H1 (cell line): ENCODE results near the gene SLC8A1. TPM values are rescaled to one million over a fixed set of nuclear protein-coding genes. Genes with fewer than 3 reads are reported as not detected.

Experiments used
- CTCF ChIA-PET: fragments of 300-600 bp; sonication (Branson Sonifier 250); formaldehyde crosslinking; loops from one replicate; lab custom pipeline; 2021; ENCODE audit not compliant: partially characterized antibody; lab: Charles Lee
- POLR2A ChIA-PET: fragments of 300-600 bp; sonication (Branson Sonifier 250); formaldehyde crosslinking; loops from one replicate; lab custom pipeline; 2021; ENCODE audit warnings: inconsistent platforms; ENCODE audit not compliant: partially characterized antibody; lab: Charles Lee
- DNase-seq, 2 experiments: peaks; one replicate each; pipeline versions ENCODE4 v3.0.0 to v3.0.0-alpha.2; 2010 to 2022; ENCODE audit warnings: low spot score in 2 of 2, low read depth in 1 of 2, mixed read lengths in 1 of 2
- FAIRE-seq: peaks from 2 replicates; lab custom pipeline; 2011; peaks lifted over from hg19 to GRCh38; lab: Jason Lieb, UNC
- H2AFZ ChIP-seq: 2 replicates; pipeline ENCODE4 v1.8.1; 2012; ENCODE audit warnings: low read length, inconsistent platforms
- H2AK5ac ChIP-seq: 2 replicates; pipeline ENCODE4 v1.6.1; 2013; ENCODE audit warnings: low read depth, low read length
- H2BK120ac ChIP-seq: replicated peaks from 2 replicates; pipeline ENCODE3; 2013; ENCODE audit warnings: low read depth, low read length, inconsistent platforms
- H2BK12ac ChIP-seq: 2 replicates; pipeline ENCODE4 v1.6.1; 2013; ENCODE audit warnings: low read depth, low read length
- H2BK15ac ChIP-seq: 2 replicates; pipeline ENCODE4 v1.6.1; 2013; ENCODE audit warnings: low read length
- H2BK20ac ChIP-seq: 2 replicates; pipeline ENCODE4 v1.6.1; 2013; ENCODE audit warnings: low read length
- H2BK5ac ChIP-seq: 2 replicates; pipeline ENCODE4 v1.6.1; 2013; ENCODE audit warnings: low read depth, low read length
- H3K14ac ChIP-seq: 2 replicates; pipeline ENCODE4 v1.6.1; 2013; ENCODE audit warnings: inconsistent platforms; ENCODE audit not compliant: insufficient read length
- H3K18ac ChIP-seq: 2 replicates; pipeline ENCODE4 v1.6.1; 2013; ENCODE audit warnings: low read length; ENCODE audit errors: extremely low read depth
- H3K23ac ChIP-seq: 2 replicates; pipeline ENCODE4 v1.6.1; 2013; ENCODE audit warnings: inconsistent platforms; ENCODE audit not compliant: insufficient read length
- H3K23me2 ChIP-seq: 2 replicates; pipeline ENCODE4 v1.6.1; 2013; ENCODE audit warnings: low read depth, low read length
- H3K27ac ChIP-seq: 2 replicates; pipeline ENCODE4 v1.6.1; 2011; ENCODE audit warnings: low read depth, low read length, inconsistent platforms
- H3K27me3 ChIP-seq, 4 experiments: replicated peaks in 1 of 4; 1 replicate in 1 of 4; 2 replicates in 3 of 4; pipeline versions ENCODE4 v1.6.1 to v1.8.1; 2011 to 2013; ENCODE audit warnings: low read length in 3 of 4, mild to moderate bottlenecking in 3 of 4, inconsistent platforms in 2 of 4, mixed read lengths in 2 of 4, moderate library complexity in 1 of 4; ENCODE audit not compliant: control insufficient read depth in 3 of 4, insufficient read depth in 3 of 4; ENCODE audit errors: extremely low read depth in 1 of 4
- H3K36me3 ChIP-seq, 4 experiments: 2 replicates each; pipeline versions ENCODE4 v1.6.1 to v1.8.1; 2011 to 2013; ENCODE audit warnings: mild to moderate bottlenecking in 4 of 4, low read length in 3 of 4, moderate library complexity in 2 of 4, control low read depth in 1 of 4, inconsistent platforms in 1 of 4; ENCODE audit not compliant: insufficient read depth in 4 of 4, control insufficient read depth in 2 of 4
- H3K4ac ChIP-seq: replicated peaks from 2 replicates; pipeline ENCODE3; 2013; ENCODE audit warnings: low read length, low read depth, mixed read lengths, inconsistent platforms; ENCODE audit not compliant: insufficient read length
- H3K4me1 ChIP-seq, 4 experiments: replicated peaks in 1 of 4; 1 replicate in 1 of 4; 2 replicates in 3 of 4; pipeline versions ENCODE4 v1.6.1 to v1.8.1; 2011 to 2013; ENCODE audit warnings: low read length in 3 of 4, inconsistent platforms in 2 of 4, mixed read lengths in 1 of 4; ENCODE audit not compliant: insufficient read depth in 4 of 4, control insufficient read depth in 3 of 4
- H3K4me2 ChIP-seq, 2 experiments: 2 replicates each; pipeline versions ENCODE4 v1.6.1 to v1.8.1; 2011 to 2013; ENCODE audit warnings: low read depth in 2 of 2, low read length in 2 of 2, control low read depth in 1 of 2, inconsistent platforms in 1 of 2, mild to moderate bottlenecking in 1 of 2; ENCODE audit not compliant: insufficient read depth in 1 of 2
- H3K4me3 ChIP-seq, 4 experiments: fragments of 200-600, 300-600 bp in 1 of 4; sonication (generic), shearing (Covaris generic), sonication (Bioruptor Twin) in 1 of 4; 2 replicates each; pipeline versions ENCODE4 v1.5.1 to v1.8.1; 2011 to 2016; ENCODE audit warnings: low read length in 4 of 4, low read depth in 3 of 4, control low read depth in 2 of 4, inconsistent platforms in 2 of 4, mild to moderate bottlenecking in 2 of 4, mixed read lengths in 1 of 4, moderate library complexity in 1 of 4; ENCODE audit not compliant: insufficient read depth in 2 of 4; ENCODE audit errors: extremely low read depth in 1 of 4
- H3K56ac ChIP-seq: replicated peaks from 2 replicates; pipeline ENCODE3; 2013; ENCODE audit warnings: low read depth, mild to moderate bottlenecking, mixed read lengths, low read length, inconsistent platforms; ENCODE audit not compliant: insufficient read length
- H3K79me1 ChIP-seq: 2 replicates; pipeline ENCODE4 v1.6.1; 2013; ENCODE audit warnings: low read depth, low read length, control low read depth
- H3K79me2 ChIP-seq, 2 experiments: 2 replicates each; pipeline versions ENCODE4 v1.6.1 to v1.8.1; 2012 to 2013; ENCODE audit warnings: low read length in 2 of 2, mild to moderate bottlenecking in 2 of 2, inconsistent platforms in 1 of 2; ENCODE audit not compliant: insufficient read depth in 2 of 2, control insufficient read depth in 1 of 2
- H3K9ac ChIP-seq, 4 experiments: replicated peaks in 1 of 4; 1 replicate in 1 of 4; 2 replicates in 3 of 4; pipeline versions ENCODE4 v1.6.1 to v1.8.1; 2011 to 2013; ENCODE audit warnings: low read depth in 3 of 4, low read length in 3 of 4, control low read depth in 2 of 4, mild to moderate bottlenecking in 2 of 4, moderate library complexity in 2 of 4, inconsistent platforms in 1 of 4; ENCODE audit errors: extremely low read depth in 1 of 4
- H3K9me3 ChIP-seq, 2 experiments: 2 replicates each; pipeline versions ENCODE4 v1.6.1 to v1.8.1; 2012 to 2013; ENCODE audit warnings: mild to moderate bottlenecking in 2 of 2, moderate library complexity in 2 of 2, control low read depth in 1 of 2, inconsistent platforms in 1 of 2, low read depth in 1 of 2, low read length in 1 of 2, mixed read lengths in 1 of 2; ENCODE audit not compliant: insufficient read depth in 2 of 2
- H4K20me1 ChIP-seq, 2 experiments: replicated peaks in 1 of 2; 2 replicates each; pipeline versions ENCODE3 to v1.8.1; 2011 to 2013; ENCODE audit warnings: inconsistent platforms in 2 of 2, low read length in 2 of 2, mild to moderate bottlenecking in 1 of 2; ENCODE audit not compliant: insufficient read depth in 2 of 2, control insufficient read depth in 1 of 2
- H4K5ac ChIP-seq: 2 replicates; pipeline ENCODE4 v1.6.1; 2013; ENCODE audit warnings: low read length, low read depth, mixed read lengths, inconsistent platforms; ENCODE audit not compliant: insufficient read length
- H4K8ac ChIP-seq: 2 replicates; pipeline ENCODE4 v1.8.0; 2013; ENCODE audit warnings: mild to moderate bottlenecking, moderate library complexity, low read length, inconsistent platforms; ENCODE audit not compliant: insufficient read depth; ENCODE audit errors: extremely low read depth
- H4K91ac ChIP-seq: replicated peaks from 2 replicates; pipeline ENCODE3; 2013; ENCODE audit warnings: low read length, mixed read lengths, inconsistent platforms; ENCODE audit not compliant: insufficient read length
- CTCF ChIP-seq, 3 experiments: IDR thresholded peaks; 1 replicate in 2 of 3; 2 replicates in 1 of 3; pipeline versions ENCODE4 v1.5.1 to v1.6.1; 2011; ENCODE audit warnings: low read length in 3 of 3, mild to moderate bottlenecking in 3 of 3, inconsistent platforms in 2 of 3, low read depth in 1 of 3, moderate library complexity in 1 of 3; ENCODE audit not compliant: insufficient read depth in 1 of 3; ENCODE audit errors: control extremely low read depth in 1 of 3
- EP300 ChIP-seq, 2 experiments: IDR thresholded peaks; 1 replicate in 1 of 2; 2 replicates in 1 of 2; pipeline ENCODE4 v1.6.1; 2011 to 2012; ENCODE audit warnings: low read depth in 2 of 2, low read length in 2 of 2, mild to moderate bottlenecking in 2 of 2, borderline replicate concordance in 1 of 2, inconsistent platforms in 1 of 2, moderate library complexity in 1 of 2
- GTF2F1 ChIP-seq: IDR thresholded peaks from 2 replicates; pipeline ENCODE4 v1.6.1; 2012; ENCODE audit warnings: low read depth, low read length, improper control_type of control experiment, borderline replicate concordance
- SP4 ChIP-seq: IDR thresholded peaks from 2 replicates; pipeline ENCODE4 v1.6.1; 2012; ENCODE audit warnings: low read length, inconsistent platforms
- WGBS, 2 experiments: shearing (Covaris generic) in 1 of 2; methylation state at CpG; one replicate each; pipeline versions ENCODE4 v1.1.6 to v1.1.7; 2013 to 2015; ENCODE audit warnings: low lambda C conversion rate in 2 of 2, mixed read lengths in 2 of 2, inconsistent platforms in 1 of 2, low coverage in 1 of 2, missing lambda C conversion rate in 1 of 2; ENCODE audit not compliant: insufficient replicate concordance in 2 of 2, insufficient coverage in 1 of 2, insufficient read length in 1 of 2; ENCODE audit errors: extremely low coverage in 1 of 2, missing lambda C conversion rate in 1 of 2; 5-methylcytosine and 5-hydroxymethylcytosine counted together
- polyA plus RNA-seq, 7 experiments: library from polyadenylated mRNA; depleted of rRNA in 3 of 7; stranded (reverse) in 5 of 7; unstranded in 2 of 7; fragments of >200 nt in 5 of 7; fragments of 200-250 nt in 2 of 7; gene quantifications; 1 replicate in 5 of 7; 2 replicates in 1 of 7; 4 replicates in 1 of 7; pipeline versions ENCODE4 v1.2.1 to v1.2.3, GENCODE V29; 2011 to 2013; ENCODE audit warnings: missing spikeins in 2 of 7, mixed read lengths in 2 of 7
- total RNA-seq: library from RNA; stranded (reverse); fragmentation: NEBNext Ultra II Directional; extraction: Animal tissue kit (Norgen Biotek cat#: 25700); gene quantifications from 2 replicates; pipeline ENCODE4 v1.2.1, GENCODE V29; 2021

The SLC8A1 gene
- total and polyA plus RNA-seq, 2 of the 8 experiments (the other 6 are each of a cell fraction or from before 2014, with no cell fraction given) = 0.68 to 3.6 TPM

DNA sequence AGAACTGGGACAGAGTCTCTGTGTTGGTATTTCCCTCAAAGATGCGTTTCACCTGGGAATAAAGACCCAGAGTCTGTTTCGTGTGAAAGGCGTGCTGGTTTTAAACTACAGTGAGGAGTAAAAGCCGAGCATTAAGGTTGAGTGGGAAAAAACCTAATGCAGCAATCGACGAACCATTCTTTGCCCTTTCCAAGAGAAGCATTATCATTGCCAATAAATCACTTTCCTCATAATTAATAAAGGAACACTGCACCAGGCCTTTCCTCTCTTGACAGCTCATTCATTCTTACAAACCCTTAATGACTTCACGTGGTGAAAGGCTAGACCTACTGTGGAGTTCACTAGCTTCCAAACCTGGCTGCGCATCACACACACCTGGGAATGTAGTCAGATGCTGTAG, 896 bp upstream of the SLC8A1 start:
- H3K4me2 ChIP-seq = peak overlapping the region; percentile 68 to 83
- no peak for TF ChIP-seq CTCF (IDR thresholded peaks at IDR 0.05; ENCODE audit: control extremely low read depth in 1 of 3, insufficient read depth in 1 of 3, low read depth in 1 of 3, low read length in 3 of 3)
- no peak for TF ChIP-seq EP300 (IDR thresholded peaks at IDR 0.05; ENCODE audit: borderline replicate concordance in 1 of 2, low read depth in 2 of 2, low read length in 2 of 2)
- no peak for TF ChIP-seq GTF2F1
- TF ChIP-seq SP4 = no peak
- TF ChIP-seq, all 59 proteins: peak for 0
- Histone ChIP-seq H2AK5ac (no peak overlapping the region), H2BK12ac (no peak overlapping the region), H3K79me2 (no peaks in the 10 kb centered on the region), H3K23me2 (peaks cover 9% of the 10 kb centered on the region), H2AFZ (no peak overlapping the region), H4K20me1 (no peaks in the 10 kb centered on the region), H3K23ac (no peak overlapping the region), H3K4me1 (peaks cover 3 to 12% (median 4%) of the 10 kb centered on the region in 4 experiments; a peak in 6 of 7 replicates), H4K8ac (no peak overlapping the region), H4K5ac (no peak overlapping the region), H4K91ac (no peak overlapping the region), H2BK5ac (no peak overlapping the region), H3K56ac (no peak overlapping the region), H2BK20ac (no peak overlapping the region), H3K9ac (no peak overlapping the region), H3K18ac (no peak overlapping the region), H3K36me3 (no peaks in the 10 kb centered on the region), H3K4me3 (peak overlapping the region; percentile 45 to 85 (median 52); a peak in 7 of 8 replicates), H2BK15ac (no peak overlapping the region), H3K9me3 (no peaks in the 10 kb centered on the region), H3K27me3 (peaks cover 5 to 36% (median 24%) of the 10 kb centered on the region in 4 experiments; a peak in 6 of 7 replicates), H3K79me1 (no peaks in the 10 kb centered on the region), H3K27ac (no peak overlapping the region), H2BK120ac (no peak overlapping the region), H3K4ac (no peak overlapping the region), H3K14ac (no peak overlapping the region)
- ChIA-PET POLR2A (interaction anchor here (1.2 kb wide), 1 partner anchor 140 kb away, joined by 5 read pairs; no protein-coding TSS in a partner anchor), CTCF (interaction anchor here (0.7 to 6.0 kb wide), 4 partner anchors 18 to 103 kb away, joined by 3 to 42 read pairs (median 4); no protein-coding TSS in a partner anchor)
- FAIRE-seq = no peak
- WGBS, 2 experiments = 47% methylated on average over 8 of the region's 8 CpGs; no CpG with 5 or more reads in 1 of the 2 experiments
- no peak for DNase-seq
